Duodenal mucosa (tissue), 2 donors: Measurements from ENCODE around the gene NFKB1.
"Not testable (repeated sequence)": the region's sequence is repeated elsewhere in the genome, so short reads cannot be mapped to it uniquely, and the experiment has no call there.

Experiments
- H3K27ac ChIP-seq: one replicate; pipeline ENCODE4 v1.7.0; 2013; ENCODE audit warnings: low read depth, low read length
- H3K27me3 ChIP-seq, 2 donors: one replicate each; pipeline ENCODE4 v1.7.0; 2013; ENCODE audit warnings: low read length in 2 of 2, control low read depth in 1 of 2; ENCODE audit not compliant: insufficient read depth in 2 of 2, control insufficient read depth in 1 of 2
- H3K36me3 ChIP-seq, 2 donors: one replicate each; pipeline ENCODE4 v1.7.0; 2013; ENCODE audit warnings: low read length in 2 of 2, control low read depth in 1 of 2; ENCODE audit not compliant: insufficient read depth in 2 of 2, control insufficient read depth in 1 of 2
- H3K4me1 ChIP-seq, 2 donors: one replicate each; pipeline ENCODE4 v1.7.0; 2013; ENCODE audit warnings: low read length in 2 of 2, control low read depth in 1 of 2; ENCODE audit not compliant: insufficient read depth in 2 of 2, control insufficient read depth in 1 of 2
- H3K4me3 ChIP-seq, 2 donors: one replicate each; pipeline ENCODE4 v1.7.0; 2013; ENCODE audit warnings: low read length in 2 of 2, low read depth in 1 of 2
- H3K9ac ChIP-seq, 2 donors: one replicate each; pipeline ENCODE4 v1.7.0; 2013; ENCODE audit warnings: low read length in 2 of 2, low read depth in 1 of 2
- H3K9me3 ChIP-seq, 2 donors: one replicate each; pipeline ENCODE4 v1.7.0; 2013; ENCODE audit warnings: low read length in 2 of 2, control low read depth in 1 of 2; ENCODE audit not compliant: control insufficient read depth in 1 of 2

The NFKB1 gene

DNA sequence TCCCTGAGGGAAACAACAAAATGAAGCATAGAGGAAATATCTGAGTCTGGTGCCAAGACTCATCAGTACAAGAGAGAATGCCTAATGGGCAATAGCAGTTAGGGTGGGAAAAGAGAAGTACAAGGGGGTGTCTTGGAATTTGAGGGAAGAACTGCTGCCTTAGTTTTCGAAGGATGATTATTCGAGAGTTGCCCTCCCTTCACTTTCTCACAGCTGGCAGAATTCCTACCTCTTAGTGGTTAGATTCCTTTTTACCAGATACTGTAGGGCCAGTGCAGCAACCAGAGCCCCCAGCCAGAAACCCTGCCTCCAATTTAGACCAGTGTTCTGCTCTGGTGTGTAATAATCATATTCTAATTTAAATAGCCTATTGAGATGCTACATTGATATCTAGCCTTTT is 56.5 kb downstream of the NFKB1 start:
- peaks cover 11% of the 10 kb centered on the region in 2 donors for H3K4me1 ChIP-seq

DNA sequence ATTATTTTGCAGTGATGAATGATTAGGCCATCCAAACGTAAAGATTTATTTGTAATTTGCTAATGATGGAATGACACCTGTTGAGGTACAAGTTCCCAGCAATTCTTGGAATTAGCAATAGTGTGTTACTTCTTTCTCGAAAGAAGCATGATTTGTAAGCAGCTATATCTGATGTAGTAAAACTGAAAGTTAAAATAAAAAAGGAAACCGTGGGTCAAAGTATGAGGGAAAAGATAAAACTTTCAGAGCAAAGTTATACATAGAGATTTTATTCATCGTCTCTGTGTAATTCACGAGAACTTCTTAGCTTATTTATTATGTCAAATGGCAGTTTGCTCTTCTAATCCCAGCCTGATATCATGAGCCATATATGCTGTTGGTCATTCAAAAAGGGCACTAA is 59.0 kb downstream of the NFKB1 start:
- H3K9me3 ChIP-seq, result no peaks in the 10 kb centered on the region
- no peak overlapping the region for H3K27ac ChIP-seq
- no peak overlapping the region for H3K9ac ChIP-seq
- H3K4me3 ChIP-seq, result no peak overlapping the region
- peaks cover 0 to 6% of the 10 kb centered on the region in 2 donors for H3K36me3 ChIP-seq
- peaks cover 11% of the 10 kb centered on the region in 2 donors for H3K4me1 ChIP-seq
- H3K27me3 ChIP-seq, result no peaks in the 10 kb centered on the region

More for the DNA sequence above, 56.5 kb downstream of the NFKB1 start:
- Histone ChIP-seq H3K36me3 (peaks cover 4 to 6% of the 10 kb centered on the region in 2 donors), H3K9me3 (no peaks in the 10 kb centered on the region), H3K9ac (no peak overlapping the region), H3K27ac (no peak overlapping the region), H3K27me3 (no peaks in the 10 kb centered on the region), H3K4me3 (no peak overlapping the region)

DNA sequence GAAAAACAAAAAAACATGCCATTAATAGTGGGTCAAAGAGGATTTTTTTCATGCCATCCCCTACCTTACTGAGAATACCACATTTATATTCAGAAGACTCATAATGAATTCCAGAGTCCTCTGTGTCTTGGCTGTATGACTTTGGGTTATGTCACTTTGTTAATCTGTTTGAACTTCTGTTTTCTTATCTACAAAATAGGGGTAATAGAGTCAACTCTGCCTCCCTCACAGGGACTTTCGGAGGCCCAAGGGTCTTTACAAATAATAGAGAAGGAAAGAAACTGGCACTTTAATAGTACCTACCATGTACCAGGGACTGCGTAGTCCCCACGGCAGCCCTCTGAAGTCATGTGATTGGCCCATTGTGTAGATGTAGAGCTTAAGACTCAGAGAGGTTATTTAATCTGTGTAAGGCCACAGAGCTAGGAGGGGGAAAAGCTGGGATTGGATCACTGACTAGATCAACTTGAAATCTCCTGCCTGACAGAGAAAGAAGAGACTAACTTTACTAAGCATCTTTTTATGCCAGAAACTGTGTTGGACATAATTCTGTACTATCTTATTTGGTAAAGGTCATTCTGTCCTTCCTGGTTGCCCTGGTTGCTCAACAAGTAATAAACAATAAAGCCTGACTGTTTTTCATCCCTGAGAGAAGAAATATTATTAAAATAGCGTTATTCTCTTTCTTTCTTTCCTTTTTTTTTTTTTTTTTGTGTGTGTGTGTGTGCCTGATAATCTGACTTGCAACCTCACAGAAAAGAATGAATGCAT is 59.6 kb downstream of the NFKB1 start:
- H3K4me3 ChIP-seq, result no peak overlapping the region
- H3K27ac ChIP-seq, result no peak overlapping the region
- H3K36me3 ChIP-seq, result peaks cover 0 to 6% of the 10 kb centered on the region in 2 donors
- no peaks in the 10 kb centered on the region for H3K9me3 ChIP-seq
- H3K9ac ChIP-seq, result no peak overlapping the region
- no peaks in the 10 kb centered on the region for H3K27me3 ChIP-seq
- peaks cover 11% of the 10 kb centered on the region in 2 donors for H3K4me1 ChIP-seq

DNA sequence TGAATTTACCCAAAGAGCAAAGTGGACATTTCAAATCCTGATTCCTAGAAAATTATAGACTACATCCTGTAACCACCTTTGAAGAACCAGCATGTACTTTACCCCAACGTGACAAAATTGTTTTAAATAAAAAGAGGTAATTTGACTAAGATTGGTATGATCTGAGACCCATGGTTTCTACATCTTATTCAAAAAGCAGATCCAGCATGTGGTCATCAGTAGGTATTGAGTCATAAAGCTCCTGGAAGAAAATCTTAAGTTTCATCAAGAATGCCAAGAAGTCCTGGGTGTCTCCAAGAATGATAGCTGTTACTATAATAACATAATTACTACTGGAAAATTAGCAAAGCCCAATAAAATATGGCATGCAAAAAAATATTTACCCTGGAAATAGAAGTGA is 61.8 kb downstream of the NFKB1 start:
- no peaks in the 10 kb centered on the region for H3K27me3 ChIP-seq
- H3K4me3 ChIP-seq, result no peak overlapping the region
- H3K9ac ChIP-seq, result no peak overlapping the region
- H3K27ac ChIP-seq, result no peak overlapping the region
- H3K4me1 ChIP-seq, result peaks cover 11% of the 10 kb centered on the region in 2 donors
- peaks cover 0 to 14% of the 10 kb centered on the region in 2 donors for H3K36me3 ChIP-seq
- H3K9me3 ChIP-seq, result no peaks in the 10 kb centered on the region

DNA sequence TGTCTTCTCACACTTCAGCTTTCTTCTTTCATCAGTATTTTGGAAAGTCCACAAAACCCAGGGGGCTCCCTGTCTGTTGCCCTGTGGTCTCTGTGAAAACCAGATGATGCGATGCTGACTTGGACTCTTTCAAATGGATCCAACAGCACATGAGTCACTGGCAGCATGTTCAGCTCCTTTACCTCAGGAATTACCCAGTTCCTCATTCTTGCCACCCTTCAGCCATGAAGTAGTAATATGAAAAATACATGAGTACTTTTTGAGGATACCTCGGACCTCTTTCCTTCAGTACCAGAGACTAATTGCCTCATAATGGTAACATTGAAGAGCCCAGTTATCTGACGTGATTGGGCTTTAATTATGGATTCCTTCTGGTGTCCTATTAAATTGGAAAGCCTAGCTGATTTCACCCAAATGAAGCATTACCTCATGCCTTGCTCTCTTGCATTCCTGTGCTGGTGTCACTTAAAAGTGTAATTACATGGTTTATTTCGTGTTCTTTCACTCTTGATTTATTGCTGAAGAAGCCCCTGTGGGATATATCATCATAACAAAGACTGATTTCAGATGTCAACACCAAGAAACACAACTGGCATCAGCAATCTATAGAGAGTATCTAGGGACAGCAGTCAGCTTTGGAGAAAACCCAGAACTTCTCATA is 63.4 kb downstream of the NFKB1 start:
- H3K36me3 ChIP-seq, result peaks cover 0 to 14% of the 10 kb centered on the region in 2 donors
- H3K27me3 ChIP-seq, result no peaks in the 10 kb centered on the region
- no peaks in the 10 kb centered on the region for H3K9me3 ChIP-seq
- no peak overlapping the region for H3K9ac ChIP-seq
- H3K4me3 ChIP-seq, result no peak overlapping the region
- H3K4me1 ChIP-seq, result peaks cover 11 to 17% of the 10 kb centered on the region in 2 donors
- no peak overlapping the region for H3K27ac ChIP-seq

DNA sequence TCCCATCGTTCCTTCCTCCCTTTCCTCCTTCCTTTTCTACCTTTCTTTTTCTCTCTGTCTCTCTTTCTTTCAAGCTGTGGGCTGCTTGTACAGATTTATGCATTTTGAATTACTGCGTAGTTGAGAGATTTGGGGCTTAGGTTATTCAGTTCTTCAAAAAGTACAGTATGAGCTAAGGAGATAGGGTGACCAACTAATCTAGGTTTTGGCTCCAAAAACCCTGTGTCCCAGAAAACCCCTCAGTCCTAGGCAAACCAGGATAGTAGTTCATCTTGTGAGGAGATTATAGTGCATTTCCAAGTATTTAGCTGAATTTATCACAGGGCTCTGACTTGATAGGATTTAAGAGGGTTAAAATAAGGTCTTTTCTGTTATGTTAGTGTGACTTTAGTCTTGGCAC is 64.5 kb downstream of the NFKB1 start:
- peaks cover 6 to 9% of the 10 kb centered on the region in 2 donors for H3K4me1 ChIP-seq
- H3K9ac ChIP-seq, result no peak overlapping the region
- H3K4me3 ChIP-seq, result no peak overlapping the region
- no peaks in the 10 kb centered on the region for H3K9me3 ChIP-seq
- no peaks in the 10 kb centered on the region for H3K27me3 ChIP-seq
- no peak overlapping the region for H3K27ac ChIP-seq
- peaks cover 4 to 16% of the 10 kb centered on the region in 2 donors for H3K36me3 ChIP-seq

DNA sequence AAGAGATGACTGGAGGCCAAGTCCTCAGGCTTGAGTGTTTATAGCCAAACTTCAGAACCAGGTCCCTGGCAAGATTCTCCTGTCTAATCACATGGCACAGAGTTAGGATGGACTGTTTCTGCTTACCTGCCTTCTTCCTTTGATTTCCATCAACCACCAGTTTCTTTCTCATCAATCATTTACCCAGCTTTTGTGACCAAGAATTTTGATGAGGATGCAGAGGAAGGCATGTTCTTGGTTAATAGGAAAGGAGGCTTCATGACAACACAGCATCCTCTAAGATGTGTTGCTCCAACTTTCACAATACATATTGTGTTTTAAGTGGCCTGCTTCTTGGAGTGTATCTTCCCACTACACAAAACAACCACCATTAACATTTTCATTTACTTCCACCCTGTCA is 65.3 kb downstream of the NFKB1 start:
- Histone ChIP-seq H3K9me3 (no peaks in the 10 kb centered on the region), H3K27me3 (no peaks in the 10 kb centered on the region), H3K36me3 (peaks cover 4 to 15% of the 10 kb centered on the region in 2 donors), H3K9ac (no peak overlapping the region), H3K27ac (no peak overlapping the region), H3K4me1 (peaks cover 0 to 6% of the 10 kb centered on the region in 2 donors), H3K4me3 (no peak overlapping the region)

DNA sequence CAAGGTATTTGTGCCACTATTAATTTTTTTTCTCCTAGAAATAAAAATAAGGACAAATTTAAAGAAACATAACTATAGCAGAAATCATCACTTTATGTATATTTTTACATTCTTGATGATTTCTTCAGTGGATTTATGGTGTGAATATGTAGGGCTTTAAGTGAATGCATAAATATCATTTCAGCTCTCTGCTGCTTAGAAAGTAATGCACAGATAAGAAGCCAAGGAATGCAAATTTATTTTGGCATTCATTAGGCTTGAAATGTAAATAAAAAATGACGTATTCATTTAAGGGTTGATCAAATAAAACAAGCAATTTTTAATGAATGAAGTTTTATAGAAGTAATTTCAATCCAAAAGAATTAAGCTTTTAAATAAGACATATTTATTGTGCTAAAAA is 66.3 kb downstream of the NFKB1 start:
- no peak overlapping the region for H3K4me3 ChIP-seq
- peaks cover 4 to 10% of the 10 kb centered on the region in 2 donors for H3K36me3 ChIP-seq
- no peaks in the 10 kb centered on the region for H3K27me3 ChIP-seq
- no peak overlapping the region for H3K9ac ChIP-seq
- H3K4me1 ChIP-seq, result peaks cover 0 to 6% of the 10 kb centered on the region in 2 donors
- no peaks in the 10 kb centered on the region for H3K9me3 ChIP-seq
- H3K27ac ChIP-seq, result no peak overlapping the region

DNA sequence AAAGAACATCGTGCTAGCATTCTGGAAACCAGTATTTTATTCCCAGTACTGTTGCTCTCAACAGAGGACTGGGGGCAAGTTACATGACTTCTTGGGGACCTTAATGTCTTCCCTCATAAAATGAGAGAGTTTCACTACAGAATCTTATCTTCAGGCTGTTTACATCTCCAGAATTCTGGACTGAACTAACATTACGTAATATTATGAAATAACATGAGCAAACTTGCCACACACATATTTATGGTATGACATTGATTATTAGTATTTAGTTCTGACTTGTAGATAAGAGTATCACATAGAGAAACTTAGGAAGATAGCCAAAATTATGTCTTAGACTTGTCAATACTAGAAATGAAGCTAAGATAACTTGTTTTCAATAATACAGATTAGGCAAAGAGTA is 68.0 kb downstream of the NFKB1 start:
- Histone ChIP-seq H3K4me3 (no peak overlapping the region), H3K27me3 (no peaks in the 10 kb centered on the region), H3K4me1 (peaks cover 0 to 6% of the 10 kb centered on the region in 2 donors), H3K9me3 (no peaks in the 10 kb centered on the region), H3K36me3 (peaks cover 4 to 10% of the 10 kb centered on the region in 2 donors), H3K27ac (no peak overlapping the region), H3K9ac (no peak overlapping the region)

DNA sequence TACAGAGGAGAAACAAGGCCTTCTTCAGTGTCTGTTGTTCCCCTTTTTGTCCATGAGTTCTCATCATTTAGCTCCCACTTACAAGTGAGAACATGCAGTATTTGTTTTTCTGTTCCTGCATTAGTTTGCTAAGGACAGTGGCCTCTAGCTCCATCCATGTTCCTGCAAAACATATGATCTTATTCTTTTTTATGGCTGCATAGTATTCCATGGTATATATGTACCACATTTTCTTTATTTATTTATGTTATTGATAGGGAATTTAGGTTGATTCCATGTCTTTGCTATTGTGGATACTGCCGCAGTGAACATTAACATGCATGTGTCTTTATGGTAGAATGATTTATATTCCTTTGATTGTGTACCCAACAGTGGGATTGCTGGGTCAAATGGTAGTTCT is 69.1 kb downstream of the NFKB1 start:
- not testable (repeated sequence) for H3K36me3 ChIP-seq, H3K9me3 ChIP-seq

More for the DNA sequence above, 69.1 kb downstream of the NFKB1 start:
- H3K9ac ChIP-seq, H3K4me3 ChIP-seq, H3K27ac ChIP-seq, H3K27me3 ChIP-seq, H3K4me1 ChIP-seq: not testable (repeated sequence)
